GM15510 (cell line): ENCODE data around the gene CEBPZOS.

ENCODE experiments used
- POLR2A ChIP-seq: IDR thresholded peaks from 3 replicates; pipeline ENCODE4 v1.6.1; 2011; ENCODE audit warnings: borderline replicate concordance; ENCODE audit not compliant: insufficient read length; ENCODE audit errors: extremely low read depth

The CEBPZOS gene

DNA sequence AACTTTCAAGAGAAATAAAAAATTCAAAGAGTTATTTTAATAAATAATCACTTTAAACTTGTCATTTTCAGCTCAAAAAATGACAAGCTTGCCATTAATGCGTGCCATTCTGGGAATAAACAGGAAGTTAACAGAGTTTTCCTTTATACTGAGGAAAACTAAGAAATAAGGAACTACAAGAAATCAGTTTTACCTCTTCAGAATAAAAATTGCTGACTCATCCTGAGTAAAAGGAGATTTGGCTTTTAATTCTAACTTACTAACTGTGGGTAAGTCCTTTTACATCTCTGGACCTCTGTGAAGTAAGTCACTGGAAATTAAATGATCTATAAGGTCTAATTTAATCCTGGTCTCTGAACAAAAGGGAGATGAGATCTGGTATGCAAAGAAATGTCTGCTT is 19.0 kb downstream of the CEBPZOS start:
- no peak for TF ChIP-seq POLR2A

DNA sequence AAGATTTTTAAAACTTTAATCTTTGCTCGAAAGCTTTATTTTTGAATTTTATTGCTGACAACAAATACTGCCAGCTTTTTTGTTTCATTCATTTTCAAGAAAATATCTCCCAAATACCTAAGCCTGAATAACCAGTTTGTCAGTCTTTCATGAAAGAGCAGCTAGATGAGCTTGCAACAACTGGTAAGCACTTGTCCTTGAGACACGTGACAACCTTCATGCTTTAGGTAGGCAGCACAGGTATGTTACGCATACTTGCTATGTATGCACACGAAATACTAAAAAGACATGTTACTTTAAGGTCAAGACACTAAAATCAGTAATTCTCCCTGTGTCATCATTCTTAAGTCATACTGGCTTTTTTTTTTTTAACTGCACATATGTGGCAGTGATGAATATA is 22.8 kb downstream of the CEBPZOS start:
- TF ChIP-seq POLR2A: no peak

DNA sequence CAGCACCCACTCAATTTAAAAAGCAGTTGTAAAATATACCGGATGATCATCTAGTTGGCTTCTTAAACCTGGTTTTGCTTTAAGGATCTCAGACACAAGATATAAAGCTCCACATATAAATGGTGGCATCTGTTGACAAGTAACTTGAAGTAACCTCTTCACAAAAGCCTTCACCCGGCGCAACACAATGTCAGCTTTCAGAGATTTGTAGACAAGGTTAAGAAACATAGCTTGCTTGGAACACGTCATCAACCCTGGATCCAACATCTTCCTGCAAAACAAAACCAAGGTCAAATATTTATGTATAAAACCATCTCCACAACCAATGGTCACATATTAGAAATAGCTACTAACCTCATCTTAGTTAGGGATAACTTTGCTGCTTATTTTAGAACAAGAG is 26.8 kb downstream of the CEBPZOS start:
- TF ChIP-seq POLR2A: no peak

DNA sequence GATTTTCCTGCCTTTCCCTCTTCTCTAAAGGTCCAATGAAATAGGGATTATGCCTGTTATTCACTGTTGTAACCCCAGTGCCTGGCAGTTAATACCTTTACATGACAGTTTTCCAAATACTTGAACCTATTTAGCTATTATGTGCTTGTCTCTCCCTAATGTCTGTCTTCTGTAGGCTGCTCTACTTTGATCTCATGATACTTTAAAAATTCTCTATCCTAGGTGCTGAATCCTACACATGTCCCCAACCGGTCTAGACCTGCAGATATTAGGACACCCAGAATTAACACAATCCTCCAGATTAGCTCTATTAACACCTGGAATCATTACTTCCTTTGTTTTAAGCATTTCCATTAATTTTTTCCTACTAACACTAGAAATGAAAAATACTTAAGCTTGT is 27.8 kb downstream of the CEBPZOS start:
- TF ChIP-seq POLR2A: no peak

DNA sequence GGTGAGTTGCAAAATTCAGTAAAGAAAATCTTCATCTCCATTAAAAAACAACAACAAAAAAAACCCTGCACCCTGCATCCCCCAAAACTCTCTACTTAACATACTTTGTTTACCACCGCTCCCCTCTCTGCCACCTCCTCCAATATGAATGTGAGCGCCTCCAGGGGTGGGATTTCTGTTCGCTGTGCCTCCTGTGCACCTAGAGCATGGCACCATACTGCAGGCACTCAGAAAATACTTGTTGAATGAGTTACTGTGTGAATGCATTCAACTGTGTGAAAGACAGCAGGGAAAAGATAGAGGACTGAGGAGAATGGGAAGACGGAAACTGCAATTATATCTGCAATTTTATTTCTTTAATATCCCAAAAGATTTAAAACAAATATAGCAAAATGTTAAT is 30.6 kb downstream of the CEBPZOS start:
- TF ChIP-seq POLR2A: no peak

DNA sequence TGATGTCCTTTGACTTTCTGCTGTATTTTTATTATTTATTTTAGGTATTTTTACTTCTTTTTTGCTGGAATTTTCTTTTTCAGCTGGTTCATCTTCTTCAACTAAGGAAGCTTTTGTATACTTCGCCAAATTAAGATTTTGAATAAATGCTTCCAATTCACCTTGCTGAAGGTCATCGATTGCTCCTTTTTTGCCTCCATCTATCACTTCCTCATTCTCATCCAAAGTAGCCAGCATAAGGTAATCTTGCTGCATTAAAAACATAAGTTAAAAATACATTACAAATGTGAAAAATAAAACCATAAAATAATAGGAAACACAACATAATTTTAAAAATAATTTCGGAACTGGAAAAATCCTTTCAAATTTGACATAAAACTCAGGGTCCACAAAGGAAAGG is 32.5 kb downstream of the CEBPZOS start:
- TF ChIP-seq POLR2A: no peak

DNA sequence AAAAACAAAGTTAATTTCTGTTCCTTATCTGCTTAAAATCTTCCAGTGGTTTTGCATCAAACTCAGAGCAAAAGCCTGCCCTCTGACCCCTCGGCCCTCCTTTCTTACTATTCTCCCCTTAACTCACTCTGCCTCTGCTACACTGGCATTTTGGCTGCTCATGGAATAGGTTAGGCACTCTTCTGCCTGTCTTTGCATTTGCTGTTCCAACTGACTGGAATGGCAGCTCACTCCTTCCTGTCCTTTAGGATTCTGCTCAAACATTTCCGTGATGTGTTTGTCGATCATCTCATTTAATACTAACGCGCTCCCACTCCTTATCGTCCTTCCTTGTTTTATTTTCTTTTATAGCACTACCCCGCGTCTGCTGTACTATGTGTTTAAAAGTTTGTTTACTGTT is 34.3 kb downstream of the CEBPZOS start:
- TF ChIP-seq POLR2A: no peak

DNA sequence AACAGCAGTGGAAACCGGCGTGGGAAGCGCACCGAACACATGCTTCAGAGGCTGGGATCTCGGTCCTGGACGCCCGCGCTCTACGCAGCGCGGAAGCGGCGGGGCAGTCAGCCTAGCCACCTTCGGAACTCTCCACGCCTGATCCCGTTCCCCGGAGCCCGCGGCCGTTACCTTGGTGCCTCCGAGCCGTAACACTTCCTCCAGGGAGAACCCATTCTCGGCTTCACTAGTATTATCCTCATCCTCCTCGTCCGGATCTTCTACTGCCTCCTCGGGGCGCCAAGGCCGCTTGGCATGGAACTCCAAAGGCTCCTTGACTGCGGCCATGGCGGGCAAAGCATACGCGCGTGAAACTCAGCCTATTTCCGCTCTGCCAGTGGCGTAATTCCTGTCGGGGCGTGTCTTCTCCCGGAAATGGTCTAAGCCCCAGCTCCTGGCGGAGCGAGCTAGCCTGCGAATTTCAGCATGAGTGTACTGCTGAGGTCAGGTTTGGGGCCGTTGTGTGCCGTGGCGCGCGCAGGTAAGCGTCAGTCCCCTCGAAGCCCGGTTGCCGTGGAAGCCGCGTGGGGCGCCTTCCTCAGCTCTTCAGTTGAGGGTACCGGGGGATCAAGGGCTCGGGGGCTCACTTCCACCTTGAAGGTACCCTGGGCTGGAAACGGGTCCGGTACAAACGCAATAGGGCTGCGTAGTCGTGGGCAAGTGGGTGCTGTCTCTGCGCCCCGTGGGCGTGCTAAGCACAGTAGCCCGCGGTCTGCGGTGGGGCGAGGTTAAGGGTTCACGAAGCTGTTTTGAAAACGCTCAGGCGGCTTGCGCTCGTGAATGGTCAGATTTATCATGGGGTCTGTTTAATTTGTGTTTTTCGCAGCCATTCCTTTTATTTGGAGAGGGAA is 35.2 kb downstream of the CEBPZOS start, which contains the start of the genes CEBPZ and NDUFAF7:
CEBPZ (minus strand) TSS at position 356 of the 890 bp plus-strand sequence; CDS start at position 327, 29 bp downstream.
NDUFAF7 (plus strand) TSS at position 418 of the 890 bp plus-strand sequence; CDS start at position 466, 48 bp downstream.
- peak; percentile 87 for TF ChIP-seq POLR2A

DNA sequence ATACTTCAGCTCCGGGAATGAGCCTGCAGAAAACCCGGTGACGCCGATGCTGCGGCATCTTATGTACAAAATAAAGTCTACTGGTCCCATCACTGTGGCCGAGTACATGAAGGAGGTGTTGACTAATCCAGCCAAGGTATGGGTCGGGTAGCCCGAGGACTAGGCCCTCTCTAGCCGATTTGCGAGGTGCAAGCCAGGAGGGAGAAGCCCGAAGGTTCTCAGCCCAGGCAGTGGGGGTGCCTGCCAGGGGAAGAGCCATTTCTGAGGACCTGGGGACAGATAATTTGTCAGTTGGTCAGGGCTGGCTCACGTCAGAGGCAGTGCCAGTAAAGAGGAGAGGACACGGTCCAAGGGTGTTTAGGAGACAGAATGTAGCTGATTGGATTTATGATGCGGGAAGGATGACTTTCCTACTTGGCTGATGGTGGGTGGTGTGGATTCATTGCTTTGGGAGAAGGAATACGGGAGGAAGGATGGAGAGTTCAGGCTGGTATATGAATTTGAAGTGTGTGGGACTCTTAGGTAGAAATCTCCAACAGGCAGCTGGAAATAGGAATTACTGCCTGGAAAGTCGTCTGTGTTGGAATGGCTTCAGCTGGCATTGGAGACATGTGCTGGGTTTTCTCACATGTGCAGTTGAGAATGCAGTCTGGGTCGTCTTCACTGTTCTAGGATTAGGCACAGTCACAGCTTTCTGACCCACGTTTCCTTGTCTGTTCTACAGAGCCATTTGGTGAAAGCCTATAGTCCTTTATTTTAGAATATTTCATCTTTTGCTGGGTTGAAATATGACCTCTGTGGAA is 36.0 kb downstream of the CEBPZOS start:
- TF ChIP-seq POLR2A: no peak

DNA sequence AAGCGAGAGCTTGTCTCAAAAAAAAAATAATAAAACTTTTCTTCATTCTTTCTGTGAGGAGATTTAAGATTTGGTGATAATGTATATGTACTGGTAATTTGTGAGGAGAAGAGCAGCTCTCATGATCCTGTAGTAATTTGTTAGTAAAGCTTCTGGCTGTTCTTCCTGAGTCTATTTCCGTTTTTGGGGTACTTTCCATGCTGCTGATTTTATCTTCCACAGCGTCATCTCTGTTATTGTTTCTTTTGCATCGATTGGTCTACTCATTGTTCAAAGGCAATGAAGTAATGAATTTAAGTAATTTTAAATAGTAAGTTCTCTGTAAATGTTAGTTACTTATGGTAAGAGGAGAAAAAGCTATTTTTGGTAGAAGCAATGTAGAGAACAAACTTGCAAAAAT is 47.1 kb downstream of the CEBPZOS start:
- no peak for TF ChIP-seq POLR2A

DNA sequence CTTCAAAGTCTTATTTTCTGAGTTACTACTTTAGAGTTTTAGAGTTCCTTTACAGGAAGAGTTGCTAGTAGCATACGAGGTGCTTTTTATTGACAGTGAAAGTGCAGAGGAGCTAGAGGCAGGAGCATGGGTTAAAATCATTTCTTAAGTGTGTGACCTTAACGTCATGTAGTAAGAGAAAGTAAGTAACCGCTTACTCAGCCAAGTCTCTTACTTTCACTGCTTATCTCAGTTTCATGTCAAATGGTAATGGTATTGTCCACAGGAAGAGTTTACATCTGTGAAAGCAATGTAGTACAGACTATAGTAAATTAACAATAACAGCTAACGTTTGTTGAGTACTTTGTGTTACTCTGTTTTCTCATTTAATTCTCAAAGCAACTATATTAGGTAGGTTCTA is 47.7 kb downstream of the CEBPZOS start:
- no peak for TF ChIP-seq POLR2A

DNA sequence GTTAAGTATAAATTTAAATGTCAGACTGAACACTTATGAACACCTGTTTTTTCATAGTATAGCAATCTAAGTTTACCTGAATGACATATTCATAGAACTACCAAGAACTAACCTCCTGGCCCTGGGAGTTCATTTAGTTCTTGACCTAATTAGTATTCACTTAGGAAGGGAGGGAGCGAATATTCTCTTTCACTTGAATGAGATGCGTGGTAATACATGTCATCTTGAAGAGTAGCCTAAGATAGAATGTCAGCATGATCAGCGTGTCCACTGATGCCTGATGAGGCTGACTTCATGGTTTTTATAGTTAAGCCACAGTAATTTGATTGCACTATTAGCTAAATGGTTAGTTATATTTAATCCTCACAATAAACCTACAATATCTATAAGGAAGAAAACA is 48.5 kb downstream of the CEBPZOS start:
- no peak for TF ChIP-seq POLR2A

DNA sequence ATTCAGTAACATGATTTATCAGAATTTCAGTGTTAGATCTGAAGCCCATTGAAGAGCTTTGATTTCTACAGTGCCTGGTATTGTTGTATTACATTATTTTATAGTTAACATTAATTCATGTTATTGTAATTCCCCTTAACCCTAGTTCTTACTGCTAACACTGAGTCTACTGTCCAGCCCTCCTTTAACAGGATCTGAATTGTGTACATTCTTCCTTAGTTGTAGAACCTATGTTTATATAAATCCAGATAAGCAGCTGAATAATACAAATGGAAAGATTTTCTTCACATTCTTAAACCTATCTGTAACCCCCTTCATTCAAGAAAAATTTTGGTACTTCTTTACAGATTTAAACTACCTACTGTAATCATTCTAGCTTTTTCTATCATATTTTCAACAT is 49.9 kb downstream of the CEBPZOS start:
- no peak for TF ChIP-seq POLR2A

DNA sequence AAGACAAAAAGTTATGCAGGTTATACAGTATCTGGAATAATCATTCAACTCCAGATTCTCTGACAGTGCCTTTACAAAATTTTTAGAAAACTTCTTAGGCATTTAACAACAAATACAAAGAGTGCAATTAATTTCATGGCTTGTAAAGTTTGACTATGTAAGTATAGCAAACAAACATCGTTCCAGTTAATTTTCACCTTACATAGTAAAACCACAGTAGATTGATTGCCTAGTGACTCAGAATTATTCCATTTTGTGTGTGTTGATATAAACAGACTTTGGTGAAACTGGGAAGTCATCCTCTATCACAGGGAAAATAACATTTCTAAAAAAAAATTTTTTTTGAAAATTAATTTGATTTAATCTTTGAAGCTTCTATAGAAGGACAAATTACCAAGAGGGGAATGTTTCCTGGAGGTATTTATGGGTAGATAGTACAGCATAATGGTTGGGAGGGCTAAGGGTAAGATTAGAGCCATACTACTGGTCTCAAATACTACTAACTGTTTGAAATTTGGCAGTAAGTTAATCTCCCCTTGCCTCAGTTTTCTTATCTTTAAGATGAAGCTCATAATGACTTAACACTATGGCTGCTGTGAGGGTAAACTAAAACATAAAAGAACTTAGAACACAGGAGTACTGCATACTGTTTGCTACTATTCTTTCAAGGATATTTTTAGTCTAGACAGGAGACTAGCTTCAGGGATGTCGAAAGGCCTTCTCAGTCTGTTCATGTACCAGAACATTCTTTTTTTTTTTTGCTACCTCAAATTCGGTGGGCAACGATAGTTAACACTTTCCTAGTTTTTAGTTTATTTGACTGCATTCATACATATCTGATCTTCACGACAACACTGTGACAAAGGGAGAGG is 54.8 kb downstream of the CEBPZOS start:
- no peak for TF ChIP-seq POLR2A
